C4-2B (cell line): ENCODE data around the gene OR51E1.

Experiments used
- CTCF ChIP-seq: fragments of 450-650 bp; conservative IDR thresholded peaks from 2 replicates; pipeline ENCODE4 v1.5.1; 2017; ENCODE audit warnings: mild to moderate bottlenecking
- ZFX ChIP-seq: fragments of 450-650 bp; IDR thresholded peaks from 2 replicates; pipeline ENCODE4 v1.6.1; 2017

- TF ChIP-seq CTCF = no peak
- no peak for TF ChIP-seq ZFX
Observed at GRCh38 chr11:4664786-4665185, 21.0 kb downstream of the OR51E1 start.
